ENCODE measurements around the gene TEDDM1.
"Not testable (repeated sequence)": the region's sequence is repeated elsewhere in the genome, so short reads cannot be mapped to it uniquely, and the experiment has no call there.

The TEDDM1 gene

DNA sequence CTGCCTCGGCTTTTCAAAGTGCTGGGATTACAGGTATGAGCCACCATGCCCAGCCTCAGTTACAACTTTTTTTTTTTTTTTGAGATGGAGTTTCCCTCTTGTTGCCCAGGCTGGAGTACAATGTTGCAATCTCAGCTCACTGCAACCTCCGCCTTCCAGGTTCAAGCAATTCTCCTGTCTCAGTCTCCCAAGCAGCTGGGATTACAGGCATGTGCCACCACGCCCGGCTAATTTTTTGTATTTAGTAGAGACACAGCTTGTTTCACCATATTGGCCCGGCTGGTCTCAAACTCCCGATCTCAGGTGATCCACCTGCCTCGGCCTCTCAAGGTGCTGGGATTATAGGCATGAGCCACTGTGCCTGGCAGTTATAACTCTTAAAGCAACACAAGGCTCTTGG, 20.7 kb downstream of the TEDDM1 start:
- not testable (repeated sequence) for DNase-seq

DNA sequence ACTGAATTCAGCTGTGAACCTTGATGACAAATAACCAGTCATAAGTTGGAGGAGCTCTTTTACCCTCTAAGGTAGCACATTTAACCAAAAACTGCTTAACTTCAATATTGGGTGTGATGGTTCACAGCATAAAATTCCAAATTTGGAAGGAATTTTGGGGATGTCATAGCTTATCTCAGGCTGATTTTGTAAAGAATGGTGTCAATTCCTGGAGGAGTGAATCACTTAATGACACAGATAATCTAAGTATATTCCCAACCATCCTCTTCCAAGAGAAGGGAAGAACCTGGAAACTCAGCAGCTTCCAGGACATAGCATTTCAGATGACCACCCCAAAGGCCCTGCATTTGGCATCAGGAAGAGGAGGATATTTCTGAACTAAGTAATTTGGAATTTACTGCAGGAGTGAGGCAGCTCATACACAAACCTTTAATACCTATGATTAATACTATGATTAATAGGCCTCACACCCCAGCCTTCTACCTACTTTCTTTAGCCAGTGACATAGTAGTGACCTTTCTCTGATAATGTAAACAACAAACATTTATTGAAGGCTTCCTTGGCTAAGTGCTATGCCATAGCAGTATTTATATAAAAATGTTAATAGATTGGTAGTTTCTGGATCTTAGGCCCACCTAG, 23.4 kb downstream of the TEDDM1 start:
- no peak for DNase-seq

DNA sequence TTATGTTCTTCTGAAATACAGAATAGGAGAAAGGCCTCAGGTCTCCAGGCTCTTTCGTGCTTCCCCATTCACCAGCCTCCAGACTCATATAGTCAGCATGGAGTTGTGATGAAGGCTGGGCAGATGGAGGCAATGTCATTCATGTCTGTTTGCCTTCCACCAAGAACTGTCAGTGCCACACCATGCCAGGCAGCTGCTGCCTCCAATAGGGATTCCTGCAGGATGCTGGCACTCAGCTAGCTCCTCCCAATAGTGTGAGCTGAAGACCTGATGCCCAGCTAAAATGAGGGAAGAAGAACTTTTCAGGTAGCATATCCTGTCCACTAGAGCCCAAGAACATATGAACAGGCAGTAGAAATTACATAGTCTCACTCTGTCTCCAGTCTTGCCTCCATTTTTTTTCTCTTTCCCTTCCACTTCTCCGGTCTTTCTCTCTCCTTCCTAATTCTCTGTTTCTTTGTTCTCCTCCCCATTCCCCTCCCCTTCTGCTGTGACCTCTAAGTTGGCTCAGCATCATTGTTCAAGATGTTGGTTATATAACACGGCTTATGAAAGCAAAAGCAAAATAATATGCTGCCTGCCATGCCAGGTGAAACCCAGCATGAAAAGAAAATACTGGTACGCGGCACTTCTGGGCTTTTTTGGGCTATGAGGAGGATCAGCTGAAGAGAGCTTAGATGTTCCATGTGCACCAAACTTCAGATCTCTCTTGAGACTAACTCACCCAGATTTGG, 26.2 kb downstream of the TEDDM1 start:
- no peak for DNase-seq

DNA sequence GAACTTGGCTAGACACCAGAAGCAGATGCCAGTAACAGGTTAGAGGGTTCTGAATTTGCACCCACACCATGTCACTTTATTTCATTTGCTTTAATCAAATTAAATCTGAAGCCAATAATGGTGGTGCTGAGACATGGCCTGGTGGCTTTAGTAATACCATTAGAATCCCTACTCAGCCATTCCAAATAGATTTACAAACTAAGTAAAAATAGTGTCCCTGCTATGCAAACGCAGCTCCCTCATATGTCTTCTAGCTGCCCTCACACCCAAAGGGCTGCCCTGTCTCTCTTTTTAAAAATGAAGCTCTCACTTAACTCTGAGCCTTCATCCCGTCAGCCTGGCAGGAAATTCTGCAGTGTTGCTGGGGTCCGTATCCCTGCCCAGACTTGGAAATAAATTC, 29.9 kb downstream of the TEDDM1 start:
- no peak for DNase-seq

DNA sequence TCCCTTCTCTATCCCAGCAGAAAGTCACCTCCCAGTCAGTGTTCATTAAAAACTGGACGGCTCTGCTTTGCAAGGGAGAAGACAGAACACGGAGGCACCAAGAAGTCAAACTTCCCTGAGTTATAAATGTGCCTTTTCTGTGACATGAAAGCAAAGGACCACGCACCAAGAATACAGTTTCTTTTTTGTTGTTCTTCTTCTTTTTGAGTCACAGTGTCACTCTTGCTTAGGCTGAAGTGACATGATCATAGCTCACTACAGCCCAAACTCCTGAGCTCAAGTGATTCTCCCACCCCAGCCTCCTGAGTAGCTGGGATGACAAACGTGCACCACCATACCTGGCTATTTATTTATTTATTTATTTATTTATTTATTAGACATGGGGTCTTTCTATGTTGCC, 31.6 kb downstream of the TEDDM1 start:
- no peak for DNase-seq

DNA sequence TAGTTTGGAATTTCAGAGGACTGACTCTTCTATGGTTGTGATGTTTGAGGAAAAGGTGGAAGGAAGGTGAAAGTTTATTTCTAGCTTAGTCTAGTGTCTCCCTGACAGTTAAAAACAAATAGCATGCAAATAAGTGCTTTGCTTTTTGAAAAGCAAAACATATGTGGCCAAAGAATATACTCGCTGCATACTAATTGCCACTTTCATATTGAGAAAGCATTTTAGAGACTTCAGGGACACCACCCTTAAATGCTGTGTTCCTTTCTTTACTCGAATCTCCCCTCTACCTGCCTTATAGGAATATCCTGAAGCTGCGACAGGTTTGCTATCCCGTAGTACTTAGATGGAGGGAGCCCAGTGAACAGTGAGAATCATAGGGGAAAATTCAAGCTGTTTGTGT, 32.1 kb downstream of the TEDDM1 start:
- DNase-seq, result no peak

DNA sequence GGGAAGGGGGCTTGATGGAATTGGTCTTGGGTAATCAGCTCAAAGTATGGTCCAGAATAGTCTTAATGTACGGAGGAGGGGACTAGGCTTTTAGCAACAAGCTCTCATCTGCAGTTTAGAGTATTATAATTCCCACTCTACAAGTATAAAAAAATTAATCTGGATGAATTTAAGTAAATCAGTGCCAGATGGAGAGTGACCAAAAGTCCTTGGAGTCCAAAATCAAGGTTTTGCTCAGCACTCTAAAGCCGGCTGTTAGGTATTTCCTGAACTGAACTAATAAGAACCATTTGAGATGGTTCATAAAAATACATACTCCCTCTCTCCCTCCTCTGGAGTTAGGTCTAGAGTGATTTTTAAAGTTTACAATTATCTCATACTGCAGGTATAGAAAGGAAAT, 32.5 kb downstream of the TEDDM1 start:
- DNase-seq, result no peak

DNA sequence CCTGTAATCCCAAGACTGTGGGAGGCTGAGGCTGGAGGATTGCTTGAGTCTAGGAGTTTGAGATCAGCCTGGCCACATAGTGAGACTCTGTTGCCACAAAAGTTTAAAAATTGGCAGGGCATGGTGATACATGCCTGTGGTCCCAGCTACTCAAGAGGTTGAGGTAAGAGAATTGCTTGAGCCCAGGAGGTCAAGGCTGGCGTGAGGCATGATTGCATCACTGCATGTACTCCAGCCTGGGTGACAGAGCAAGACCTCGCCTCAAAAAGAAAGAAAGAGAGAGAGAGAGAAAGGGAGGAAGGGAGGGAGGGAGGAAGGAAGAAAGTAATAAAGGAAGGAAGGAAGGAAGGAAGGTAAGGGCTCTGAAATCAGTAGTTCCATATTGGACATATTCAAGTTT, 33.9 kb downstream of the TEDDM1 start:
- no peak for DNase-seq

DNA sequence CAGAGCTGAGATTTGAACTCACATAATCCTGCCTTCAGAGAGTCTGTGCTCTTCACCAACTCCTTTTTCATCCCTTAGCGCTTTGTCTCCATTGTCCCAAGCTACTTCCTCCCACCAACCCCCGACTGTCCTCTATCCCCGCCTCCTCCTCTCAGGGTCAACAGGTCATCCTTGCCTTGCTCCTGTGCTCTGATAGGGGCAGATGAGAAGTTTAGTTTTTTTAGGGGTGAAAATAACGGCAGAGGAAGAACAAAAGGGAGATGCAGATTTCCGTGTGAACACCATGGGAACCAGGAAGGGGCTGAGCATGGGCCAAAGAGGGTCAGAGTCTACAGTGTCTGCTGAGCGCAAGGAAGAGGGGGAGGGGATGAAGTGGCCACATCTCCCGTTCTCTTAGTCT, 40.8 kb downstream of the TEDDM1 start:
- no peak for DNase-seq

DNA sequence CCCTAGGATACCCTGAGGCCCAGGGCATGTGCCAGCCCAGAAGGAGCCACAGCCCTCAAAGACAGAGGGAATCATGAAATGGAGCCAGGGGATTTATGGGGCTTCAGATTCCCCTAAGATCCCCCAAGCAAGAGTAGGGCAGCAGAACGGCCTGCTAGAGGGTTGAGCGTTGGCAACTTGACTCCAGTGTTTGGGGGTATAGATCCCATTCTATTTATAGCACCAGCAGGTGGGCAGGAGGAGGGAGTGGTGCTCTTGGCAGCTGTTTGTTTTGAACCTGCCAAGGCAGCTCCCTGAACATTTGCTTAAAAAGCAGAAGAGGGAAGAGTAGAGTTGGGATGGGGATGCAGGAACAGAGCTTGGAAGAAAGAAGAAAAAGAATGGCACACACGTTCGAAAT, 42.6 kb downstream of the TEDDM1 start:
- no peak for DNase-seq

DNA sequence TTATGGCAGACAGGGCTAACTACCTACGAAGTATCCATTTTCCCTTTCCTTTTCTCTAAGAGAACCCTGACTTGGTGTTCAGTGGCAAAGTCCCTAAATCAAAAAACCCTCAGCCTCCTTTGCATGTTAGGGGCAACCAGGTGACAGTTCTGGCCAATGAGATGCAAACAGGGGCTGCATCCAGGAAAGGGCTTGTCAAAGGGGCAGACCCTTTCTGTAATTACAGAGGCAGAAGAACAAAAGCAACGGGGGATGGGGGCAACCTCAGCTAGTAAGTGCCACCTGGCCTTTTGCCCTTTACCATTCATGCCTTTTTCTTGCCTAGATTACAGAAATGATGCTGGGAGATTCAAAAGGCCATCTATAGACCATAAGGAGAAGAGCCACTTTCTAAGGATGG, 43.3 kb downstream of the TEDDM1 start:
- no peak for DNase-seq

DNA sequence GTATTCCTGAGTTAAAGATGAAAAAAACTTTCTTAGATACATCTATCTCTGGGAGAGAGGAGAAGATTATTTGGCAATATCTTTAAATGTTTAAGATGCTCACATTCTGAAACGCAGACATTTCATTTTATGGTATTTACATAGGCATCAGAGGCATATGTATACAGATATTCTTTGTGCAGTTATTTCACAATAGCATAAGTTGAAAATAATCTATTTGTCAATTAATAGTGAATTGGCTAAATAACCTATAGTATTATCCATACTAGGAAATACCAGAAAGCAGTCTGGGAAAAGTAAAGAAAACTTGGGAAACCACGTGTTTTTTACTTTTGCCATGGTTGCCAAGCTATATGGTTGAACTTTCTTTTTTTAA, 44.8 kb downstream of the TEDDM1 start:
- DNase-seq, result no peak

DNA sequence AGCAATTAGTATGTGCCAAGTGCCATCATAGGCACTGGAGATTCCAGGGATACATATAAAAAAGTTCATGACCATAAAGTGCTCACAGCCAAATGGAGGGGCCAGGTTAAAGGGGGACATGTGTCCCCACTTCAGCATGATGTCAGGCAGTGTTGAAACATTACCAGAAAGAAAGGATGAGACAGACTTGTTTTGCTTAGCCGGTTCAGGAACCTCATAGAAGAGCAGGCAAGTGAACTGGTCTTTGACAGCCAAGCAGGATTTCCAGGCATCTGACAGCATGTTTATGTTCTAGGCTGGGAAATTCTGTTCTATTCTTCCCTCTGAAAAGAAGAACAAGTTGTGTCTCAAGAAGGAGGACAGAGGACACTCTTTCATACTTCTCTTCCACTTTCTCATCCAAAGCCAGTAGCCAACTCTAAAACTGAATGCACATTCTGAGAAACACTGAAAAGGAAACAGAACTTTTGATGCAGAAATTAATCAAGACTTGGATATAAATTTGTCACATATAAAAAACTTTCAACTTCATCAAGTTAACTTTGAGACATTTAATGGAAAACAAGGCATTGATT, 48.6 kb downstream of the TEDDM1 start:
- no peak for DNase-seq

DNA sequence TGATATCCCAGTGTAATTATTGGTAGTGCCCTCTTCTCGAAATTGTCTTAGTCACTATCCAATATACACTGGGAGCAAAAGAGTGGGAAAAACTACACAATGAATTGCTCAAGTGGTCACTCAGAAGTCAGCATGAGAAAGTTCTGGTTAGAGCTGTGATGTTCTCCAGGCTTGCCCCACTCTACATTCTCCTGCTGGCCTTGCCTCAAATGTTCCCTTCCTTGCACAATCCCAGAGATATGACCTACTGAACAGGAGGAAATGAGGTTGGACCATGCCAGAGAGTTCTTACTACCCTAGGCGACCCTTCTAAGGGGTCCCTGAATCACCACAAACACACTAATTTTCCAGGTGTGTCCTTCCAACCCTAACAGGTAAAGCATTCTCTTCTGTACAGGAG, 49.6 kb downstream of the TEDDM1 start:
- DNase-seq, result peak; percentile 12 to 13

DNA sequence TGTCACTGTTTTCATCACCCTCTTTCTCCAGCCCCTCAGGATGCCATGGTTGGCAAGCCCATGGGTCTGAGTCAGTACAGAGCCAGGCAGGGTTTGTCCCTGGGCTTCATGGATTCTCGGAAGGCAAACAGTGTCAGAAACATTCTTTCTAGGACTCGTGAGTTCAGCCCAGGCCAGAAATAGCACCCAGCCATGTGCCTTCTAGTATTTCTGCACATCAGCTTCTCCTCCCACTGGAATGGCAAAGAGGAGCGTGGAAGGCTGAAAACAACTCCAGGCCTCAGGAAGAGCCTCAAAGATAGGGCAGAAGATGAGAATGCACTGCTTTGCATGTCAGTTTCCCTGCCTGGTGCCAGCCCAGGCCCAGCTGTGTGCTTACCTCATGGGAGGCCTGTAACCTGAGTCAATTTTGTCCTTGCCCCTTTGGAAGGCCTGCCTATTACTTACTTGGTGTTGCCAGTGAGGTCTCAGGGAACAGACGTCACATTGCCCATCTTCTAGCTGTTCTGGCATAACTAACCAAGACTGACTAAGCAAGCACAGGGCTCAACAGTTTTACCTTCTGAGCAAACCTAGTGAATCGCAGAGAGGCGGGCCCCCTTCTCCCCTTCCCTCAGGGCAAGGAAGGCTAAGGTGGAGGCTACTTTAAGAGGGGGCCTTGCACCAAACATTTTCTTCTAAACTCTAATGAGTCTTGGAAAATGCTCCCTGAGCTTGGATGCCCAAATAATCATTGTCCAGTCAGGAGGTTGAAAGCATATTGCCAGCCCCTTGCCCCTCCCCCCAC, 51.3 kb downstream of the TEDDM1 start:
- no peak for DNase-seq
